Left renal pelvis (tissue), 4 donors: Measurements from ENCODE around the gene BCL7A. TPM values are rescaled to one million over a fixed set of nuclear protein-coding genes. Genes with fewer than 3 reads are reported as not detected.
"Not testable (repeated sequence)": the region's sequence is repeated elsewhere in the genome, so short reads cannot be mapped to it uniquely, and the experiment has no call there.

Experiments used
- DNase-seq, 4 donors: peaks; one replicate each; pipeline ENCODE4 v3.0.0-alpha.2; 2013; ENCODE audit warnings: low read depth in 4 of 4, low spot score in 3 of 4
- polyA plus RNA-seq, 4 donors: library from polyadenylated mRNA; unstranded; fragments of 120-200 nt; gene quantifications; one replicate each; pipeline ENCODE4 v1.2.1, GENCODE V29; 2013; ENCODE audit not compliant: insufficient read length in 4 of 4

BCL7A gene
- 10 to 100 TPM; 15.9 to 37.6 (median 35.0) TPM for polyA plus RNA-seq

- DNase-seq = peak in 1 of 4 donors; percentile 58
Observed at GRCh38 chr12:122021822-122022392, at the start of gene BCL7A. TSS of gene BCL7A (plus strand) at chr12:122021884. CDS start at chr12:122022092, 208 bp downstream.

- no peak for DNase-seq
Observed at GRCh38 chr12:121974026-121974985, 47.4 kb upstream of the BCL7A start.

- no peak for DNase-seq
Observed at GRCh38 chr12:121975021-121975420, 46.7 kb upstream of the BCL7A start.

- DNase-seq = no peak
Observed at GRCh38 chr12:121976950-121977349, 44.7 kb upstream of the BCL7A start.

- DNase-seq = no peak
Observed at GRCh38 chr12:121980191-121980891, 41.3 kb upstream of the BCL7A start.

- DNase-seq = no peak
Observed at GRCh38 chr12:121980892-121981272, 40.8 kb upstream of the BCL7A start.

- DNase-seq = no peak
Observed at GRCh38 chr12:121981456-121981855, 40.2 kb upstream of the BCL7A start.

GRCh38 chr12:121982950-121983349 is 38.7 kb upstream of the BCL7A start:
- no peak for DNase-seq

- peak in 1 of 4 donors; percentile 63 for DNase-seq
Observed at GRCh38 chr12:121983536-121984210, 38.0 kb upstream of the BCL7A start.

- no peak for DNase-seq
Observed at GRCh38 chr12:121986489-121987245, 35.0 kb upstream of the BCL7A start.

GRCh38 chr12:121988519-121988918 is 33.2 kb upstream of the BCL7A start:
- not testable (repeated sequence) for DNase-seq

GRCh38 chr12:121989276-121990113 is 32.2 kb upstream of the BCL7A start:
- DNase-seq = peak in 3 of 4 donors; percentile 48 to 75 (median 53)

- no peak for DNase-seq
Observed at GRCh38 chr12:121990114-121990647, 31.5 kb upstream of the BCL7A start.

GRCh38 chr12:121990692-121991603 is 30.7 kb upstream of the BCL7A start:
- DNase-seq = no peak

- DNase-seq = no peak
Observed at GRCh38 chr12:121992059-121992879, 29.4 kb upstream of the BCL7A start.

- DNase-seq = no peak
Observed at GRCh38 chr12:121996050-121996944, 25.4 kb upstream of the BCL7A start.
